ENCODE measurements around the gene SERPINE3. TPM values are rescaled to one million over a fixed set of nuclear protein-coding genes. Genes with fewer than 3 reads are reported as not detected.

Gene SERPINE3
- total and polyA plus RNA-seq, 2 of the 4 experiments (the other 2 are of a cell fraction): not detected

- CTCF ChIA-PET: no interaction called here
- Histone ChIP-seq H3K36me3 (ENCODE audit: control insufficient read depth, insufficient read depth, low read length) (peaks cover 5% of the 10 kb centered on the region), H2AK9ac (replicated peaks; ENCODE audit: low read depth, low read length, poor library complexity) (no peak overlapping the region), H3K14ac (replicated peaks; ENCODE audit: low read depth, low read length) (no peak overlapping the region), H3K4me2 (ENCODE audit: low read depth, low read length) (no peak overlapping the region), H3K27me3 (ENCODE audit: control insufficient read depth, insufficient read depth, low read length) (no peaks in the 10 kb centered on the region), H3K4ac (ENCODE audit: low read depth, low read length) (no peak overlapping the region), H2BK120ac (ENCODE audit: low read depth, low read length) (no peak overlapping the region), H3K18ac (ENCODE audit: low read depth, low read length) (no peak overlapping the region), H4K20me1 (ENCODE audit: insufficient read depth, low read length) (peaks cover 45% of the 10 kb centered on the region), H2AFZ (replicated peaks; ENCODE audit: low read length, poor library complexity) (no peak overlapping the region), H3K4me1 (ENCODE audit: control insufficient read depth, insufficient read depth, low read length) (no peaks in the 10 kb centered on the region), H3K79me1 (ENCODE audit: low read depth in 1 of 2, low read length in 2 of 2) (peaks cover 23 to 73% of the 10 kb centered on the region in 2 experiments), H4K8ac (ENCODE audit: low read depth in 2 of 2, low read length in 2 of 2) (no peak overlapping the region), H3K9ac (ENCODE audit: low read depth, low read length) (no peak overlapping the region), H3K56ac (ENCODE audit: extremely low read depth, insufficient read depth, low read length) (no peak overlapping the region), H2BK20ac (ENCODE audit: low read depth, low read length) (no peak overlapping the region), H2AK5ac (ENCODE audit: low read depth, low read length) (no peak overlapping the region), H4K5ac (ENCODE audit: low read depth, low read length) (no peak overlapping the region), H2BK15ac (ENCODE audit: low read depth, low read length) (no peak overlapping the region), H3K4me3 (ENCODE audit: insufficient read depth, low read depth, low read length) (no peak overlapping the region), H4K91ac (ENCODE audit: insufficient read depth, low read depth, low read length) (no peak overlapping the region), H3K9me3 (ENCODE audit: control insufficient read depth, insufficient read depth, low read length) (no peaks in the 10 kb centered on the region), H3K23ac (ENCODE audit: low read depth, low read length) (no peak overlapping the region), H3K27ac (ENCODE audit: insufficient read depth, low read length) (no peak overlapping the region), H2BK5ac (ENCODE audit: low read depth, low read length, poor library complexity, severe bottlenecking) (no peak overlapping the region), H3K9me1 (ENCODE audit: insufficient read depth, low read length) (peaks cover 5% of the 10 kb centered on the region; the same call in 1 of the 2 replicates)
- DNase-seq (no peak), ATAC-seq (ENCODE audit: low read depth) (no peak)
- intact Hi-C loops (cut with micrococcal nuclease) (no loop called here), in situ Hi-C loops (cut with MboI; ENCODE audit: low sequenced_read_pairs) (loop anchor here (25.0 kb wide), 1 partner anchor 732 kb away; the partner anchor contains the start of gene NEK5), dilution Hi-C loops (cut with HindIII; ENCODE audit: low sequenced_read_pairs, unreplicated experiment) (no loop called here)
- TF ChIP-seq BHLHE40 (IDR thresholded peaks at IDR 0.05; ENCODE audit: low read depth, low read length): no peak
- TF ChIP-seq POLR2A (IDR thresholded peaks at IDR 0.05; ENCODE audit: low read depth, low read length): no peak
- no peak for TF ChIP-seq ELK1 (IDR thresholded peaks at IDR 0.05; ENCODE audit: borderline replicate concordance, low read depth, low read length)
- BruUV-seq (replicated peaks): no TSS peak
- POLR2A ChIA-PET (ENCODE audit: unreplicated experiment): no interaction called here
- 100% methylated on average over 1 of the region's 2 CpGs; no CpG with 5 or more reads in 1 of the 2 experiments for WGBS, 2 experiments (ENCODE audit: extremely low coverage in 2 of 2, insufficient read length in 1 of 2)
These were observed 65.7 kb downstream of the SERPINE3 start for GRCh38 chr13:51405176-51405575.
